NCI-H128 (cell line): ENCODE measurements around the gene AGER.
A peak's percentile ranks its signal among the peaks of the same experiment; 100 is the strongest.
"Not testable (repeated sequence)": the region's sequence is repeated elsewhere in the genome, so short reads cannot be mapped to it uniquely, and the experiment has no call there.

Experiments
- DNase-seq: peaks from one replicate; lab custom pipeline; 2025; ENCODE audit not compliant: unreplicated experiment; lab: John Stamatoyannopoulos, UW

The AGER gene

GRCh38 chr6:32200711-32201475, 16.8 kb upstream of the AGER start:
- DNase-seq, result no peak

DNA sequence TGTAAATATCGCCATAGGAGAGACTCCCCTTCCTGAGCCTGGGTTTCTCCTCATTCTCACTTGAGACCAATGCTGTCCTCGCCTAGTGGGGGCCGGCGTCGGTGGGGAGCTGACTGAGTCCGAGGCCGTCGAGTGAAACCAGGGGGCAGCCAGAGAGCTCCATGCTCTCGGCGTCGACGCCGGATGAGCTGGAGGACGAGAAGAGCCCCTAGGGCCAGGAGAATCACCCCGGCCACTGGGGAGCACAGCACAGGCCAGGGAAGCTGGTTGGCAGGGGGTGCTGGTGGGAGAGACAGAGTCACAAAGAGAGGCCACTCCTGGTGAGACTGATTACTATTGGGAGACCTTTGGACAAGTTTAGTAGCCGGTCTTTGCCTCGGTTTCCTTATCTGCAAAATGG, 14.8 kb upstream of the AGER start:
- no peak for DNase-seq

DNA sequence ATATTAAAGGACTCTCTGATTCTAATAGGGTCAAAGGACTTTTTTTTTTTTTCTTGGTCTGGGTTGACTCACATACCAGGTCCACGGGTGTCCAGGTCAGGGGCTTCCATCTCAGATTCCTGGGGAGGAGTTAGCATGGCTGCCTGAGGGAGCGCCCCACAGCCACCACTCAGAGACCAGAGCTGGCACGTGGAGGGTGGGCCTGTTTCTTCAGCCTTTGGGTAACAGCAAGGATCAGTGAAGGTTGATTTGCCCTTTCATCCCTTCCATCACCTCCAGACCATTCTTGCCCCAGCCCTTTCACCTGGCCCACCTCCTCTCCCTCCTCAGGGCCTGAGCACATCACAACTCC, 14.3 kb upstream of the AGER start:
- DNase-seq, result no peak

- no peak for DNase-seq
Measured at GRCh38 chr6:32196682-32197616, 12.9 kb upstream of the AGER start.

GRCh38 chr6:32195902-32196681, 12.0 kb upstream of the AGER start:
- peak; percentile 60 for DNase-seq

DNA sequence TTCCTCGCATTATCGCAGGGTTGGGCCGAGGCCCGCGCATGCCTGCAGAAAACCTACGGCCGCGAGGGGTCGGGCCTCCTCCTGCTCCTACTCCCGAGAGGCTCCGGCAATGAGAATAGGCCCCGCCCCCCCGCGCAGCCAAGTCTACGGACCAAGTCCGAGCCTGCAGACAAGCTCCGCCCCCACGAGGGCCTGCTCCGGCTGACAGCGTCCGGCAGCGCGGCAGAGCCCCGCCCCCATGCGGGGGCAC, 11.5 kb upstream of the AGER start:
- DNase-seq, result peak; percentile 100

- DNase-seq, result no peak
Measured at GRCh38 chr6:32194825-32195651, 11.0 kb upstream of the AGER start.

GRCh38 chr6:32194388-32194787, 10.3 kb upstream of the AGER start:
- DNase-seq, result no peak

DNA sequence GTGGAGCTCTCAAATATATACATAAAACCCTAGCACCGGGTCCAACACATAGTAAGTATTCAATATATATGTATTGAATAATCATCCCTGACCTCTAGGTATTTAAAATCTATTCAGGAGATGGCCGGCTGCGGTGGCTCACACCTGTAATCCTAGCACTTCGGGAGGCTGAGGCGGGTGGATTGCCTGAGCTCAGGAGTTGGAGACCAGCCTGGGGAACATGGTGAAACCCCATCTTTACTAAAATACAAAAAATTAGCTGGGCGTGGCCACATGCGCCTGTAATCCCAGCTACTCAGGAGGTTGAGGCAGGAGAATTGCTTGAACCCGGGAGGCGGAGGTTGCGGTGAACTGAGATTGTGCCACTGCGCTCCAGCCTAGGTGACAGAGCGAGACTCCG, 9.0 kb upstream of the AGER start:
- not testable (repeated sequence) for DNase-seq

- no peak for DNase-seq
Measured at GRCh38 chr6:32192608-32193039, 8.6 kb upstream of the AGER start, which contains the start of gene GPSM3. Gene GPSM3, minus strand, starts transcription at chr6:32192643. Its CDS starts 130 bp downstream, at chr6:32192513.

DNA sequence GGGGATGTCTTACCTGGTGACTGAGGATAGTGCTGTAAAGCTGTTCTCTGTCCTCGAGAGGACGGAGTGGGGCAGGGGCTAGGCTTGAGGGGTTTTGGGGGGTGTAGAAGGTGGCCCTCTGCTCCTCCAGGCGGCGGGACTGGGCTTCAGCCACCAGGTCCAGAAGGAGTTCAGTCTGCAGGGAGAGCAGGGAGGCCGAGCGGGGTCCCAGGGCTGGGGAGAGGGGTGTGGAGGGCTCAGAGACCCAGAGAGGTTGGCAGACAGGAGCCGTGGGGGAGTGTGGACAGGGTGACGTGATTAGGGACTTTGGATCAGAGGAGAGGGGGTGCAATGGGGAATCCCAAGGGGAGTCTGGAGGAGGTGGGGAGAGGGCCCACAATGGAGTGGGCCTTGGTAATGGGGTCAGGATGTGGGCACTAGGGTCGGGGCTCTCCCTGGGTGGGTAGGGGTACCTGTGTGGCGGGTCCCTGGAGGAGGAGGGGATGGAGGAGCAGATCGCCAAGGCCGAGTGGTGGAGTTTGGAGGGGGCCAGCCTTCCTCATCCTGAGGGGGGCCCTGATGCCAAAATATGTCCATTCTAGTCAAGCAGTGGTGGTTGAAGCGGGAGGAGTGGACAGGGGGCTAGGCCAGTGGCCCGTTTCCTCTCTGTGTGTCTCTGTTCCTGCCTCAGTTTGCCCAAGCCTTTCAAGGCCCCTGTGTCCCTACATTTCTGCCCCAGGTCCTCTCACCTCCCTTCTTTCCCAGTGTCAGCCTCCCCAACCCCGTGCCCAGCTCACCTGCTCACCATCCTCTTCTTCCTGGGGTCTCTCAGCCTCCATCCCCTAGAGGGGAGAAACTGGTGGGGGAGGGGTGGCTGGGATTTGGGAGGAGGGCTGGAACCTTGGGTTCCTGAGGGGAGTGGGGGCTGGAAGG, 7.9 kb upstream of the AGER start:
- DNase-seq, result no peak

DNA sequence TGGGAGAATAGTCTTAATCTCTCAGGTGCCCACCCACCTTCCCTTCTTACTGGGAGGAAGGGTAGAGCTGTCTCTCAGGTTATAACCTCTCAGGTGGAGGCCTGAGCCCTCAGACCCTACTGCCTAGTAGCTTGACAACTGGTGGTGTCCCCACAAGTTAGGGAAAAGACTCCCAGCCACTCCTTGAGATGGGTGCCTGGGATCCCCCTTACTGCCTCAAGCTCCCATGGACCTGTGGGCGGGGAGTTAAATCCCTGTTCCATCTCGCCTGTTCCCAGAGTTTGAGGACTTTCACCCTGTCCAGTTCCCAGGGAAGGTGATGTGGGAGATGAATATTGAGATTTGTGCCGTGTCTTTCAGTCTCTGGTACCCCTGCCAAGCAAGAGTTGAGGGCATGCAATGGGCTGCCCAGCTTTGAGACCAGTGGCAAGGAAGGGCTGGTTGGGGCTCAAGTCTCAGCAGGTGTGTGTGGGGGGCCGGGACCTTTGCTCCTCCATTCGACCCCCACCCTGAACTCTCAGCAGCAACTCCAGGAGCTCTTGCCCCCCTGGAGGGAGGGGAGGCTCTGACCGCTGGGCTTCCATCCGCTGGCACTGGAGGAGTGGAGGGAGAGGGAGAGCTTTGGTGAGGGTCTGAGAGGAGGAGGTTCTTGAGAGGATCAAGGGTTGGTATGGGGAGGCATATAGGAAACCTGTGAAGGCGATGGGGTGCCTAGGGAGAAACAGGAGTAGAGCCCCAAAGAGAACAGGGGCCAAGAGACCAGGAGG, 7.0 kb upstream of the AGER start:
- no peak for DNase-seq

DNA sequence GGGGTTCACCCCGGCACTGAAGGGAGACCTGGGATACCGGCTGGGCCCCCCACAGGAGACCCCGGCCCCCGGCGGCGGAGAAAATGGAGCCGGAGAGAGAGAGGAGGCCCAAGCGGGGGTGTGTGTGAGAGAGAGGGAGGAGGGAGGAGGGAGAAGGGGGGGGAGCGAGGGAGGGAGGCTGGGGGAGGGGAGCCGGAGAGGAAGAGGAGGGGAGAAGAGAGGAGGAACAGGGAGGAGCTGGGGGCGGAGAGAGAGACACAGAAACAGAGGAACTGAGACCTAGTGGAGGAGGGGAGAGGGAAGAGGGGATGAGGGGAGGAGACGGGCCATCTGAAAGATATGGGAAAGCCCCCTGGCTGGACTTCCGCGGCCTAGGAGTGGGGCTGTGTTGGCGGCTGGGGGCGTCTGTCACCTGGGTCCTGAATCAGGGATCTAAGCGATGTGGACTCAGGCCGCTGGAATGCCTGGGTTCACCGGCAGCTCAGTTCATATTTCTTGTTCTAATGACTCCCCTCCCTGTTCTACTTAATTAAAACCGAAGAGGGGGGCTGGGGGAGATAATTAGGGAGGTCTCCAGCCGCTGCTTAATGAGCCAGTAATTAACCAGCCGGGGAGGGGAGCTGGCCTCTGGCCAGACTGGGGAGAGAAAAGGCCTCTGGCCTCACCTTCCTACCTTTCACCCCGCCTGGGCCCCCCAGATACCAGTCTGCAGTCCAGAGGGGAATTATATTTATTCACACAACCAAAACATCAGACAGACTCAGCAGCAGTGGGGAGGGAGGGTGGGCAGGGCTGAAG, 6.2 kb upstream of the AGER start, which contains the start of gene PBX2:
Gene PBX2 (minus strand): TSS at position 149 of the 798 bp plus-strand sequence. CDS start 287 bp downstream, outside the sequence.
- peak; percentile 30 for DNase-seq

- DNase-seq, result no peak
Measured at GRCh38 chr6:32189742-32190053, 5.6 kb upstream of the AGER start.

DNA sequence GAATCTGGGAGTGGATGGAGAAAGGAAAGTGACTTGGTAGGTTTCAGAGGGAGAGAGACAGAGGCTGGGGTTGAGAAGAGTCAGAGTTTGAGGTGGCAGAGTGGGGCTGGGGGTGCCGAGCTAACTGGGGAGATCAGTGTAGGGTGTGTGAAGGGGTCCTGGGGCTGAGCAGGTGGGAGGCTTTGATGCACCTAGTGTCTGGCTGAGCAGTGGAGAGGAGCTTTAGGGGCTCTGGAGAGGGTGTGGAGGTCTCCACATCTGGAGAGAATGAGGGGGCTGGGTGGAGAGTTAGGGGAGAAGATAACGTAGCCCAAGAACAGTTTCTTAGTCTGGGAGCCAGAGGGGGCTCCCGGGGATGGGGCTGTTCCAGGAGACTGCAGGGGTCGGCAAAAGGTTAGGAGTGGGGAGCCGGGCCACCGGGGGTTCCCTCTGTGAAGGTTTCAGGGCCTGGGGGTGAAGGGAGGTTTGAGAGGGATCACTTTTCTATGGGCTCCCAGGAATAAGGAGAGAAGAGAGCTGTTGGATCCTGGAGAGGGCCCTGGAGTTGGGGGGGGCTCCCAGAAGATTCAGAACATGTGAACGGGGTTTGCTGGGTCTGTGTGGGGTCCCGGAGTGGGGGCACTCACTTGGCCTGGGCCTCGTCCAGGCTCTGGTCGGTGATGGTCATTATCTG, 5.2 kb upstream of the AGER start:
- DNase-seq, result no peak

DNA sequence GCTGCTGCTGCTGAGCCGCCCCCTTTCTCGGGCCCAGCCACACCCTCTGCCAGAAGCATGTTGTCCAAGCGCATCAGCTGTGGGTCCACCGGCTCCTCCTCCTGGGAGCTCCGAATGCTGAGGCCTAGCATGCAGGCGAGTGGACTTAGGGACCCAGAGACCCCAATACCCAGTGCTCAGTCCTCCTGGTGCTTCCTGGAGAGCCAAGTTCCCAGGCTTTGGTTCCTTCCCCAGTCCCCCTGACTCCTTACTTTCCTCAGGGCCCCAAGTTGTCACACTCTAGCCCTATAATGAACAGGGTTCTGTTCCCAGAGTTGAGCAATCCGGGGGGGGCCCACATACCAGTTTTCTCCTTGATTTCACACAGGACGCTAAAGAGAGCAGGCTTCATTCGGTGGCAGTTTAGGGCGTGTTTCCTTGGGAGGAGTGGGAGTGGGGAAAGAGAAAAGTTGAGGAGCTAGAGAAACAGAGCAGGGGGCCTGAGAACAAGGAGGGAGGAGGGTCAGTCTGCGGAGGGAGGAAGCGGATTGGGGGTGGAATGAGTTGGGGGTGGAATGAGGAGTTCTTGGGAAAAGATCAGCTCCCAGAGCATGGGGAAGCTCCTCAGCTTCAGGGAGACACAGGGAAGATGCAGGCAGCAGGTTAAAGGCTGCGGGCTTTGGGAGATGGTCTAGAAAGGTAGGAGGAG, 4.5 kb upstream of the AGER start:
- DNase-seq, result no peak
